Kidney epithelial cell (primary cell): ENCODE results near the gene PLXNB2. TPM values are rescaled to one million over a fixed set of nuclear protein-coding genes. Genes with fewer than 3 reads are reported as not detected.

Source experiments
- DNase-seq: peaks from one replicate; pipeline ENCODE4 v3.0.0-alpha.2; 2010; ENCODE audit warnings: low read depth
- H3K27me3 ChIP-seq: 2 replicates; pipeline ENCODE4 v1.6.0; 2011; ENCODE audit warnings: low read length; ENCODE audit not compliant: control insufficient read depth, insufficient read depth
- H3K36me3 ChIP-seq: 2 replicates; pipeline ENCODE4 v1.5.1; 2011; ENCODE audit warnings: low read length; ENCODE audit not compliant: control insufficient read depth, insufficient read depth
- H3K4me3 ChIP-seq: 2 replicates; pipeline ENCODE4 v1.5.1; 2011; ENCODE audit warnings: low read depth, mild to moderate bottlenecking, control low read depth, low read length
- CTCF ChIP-seq: IDR thresholded peaks from 2 replicates; pipeline ENCODE4 v1.5.1; 2011; ENCODE audit warnings: mild to moderate bottlenecking, moderate library complexity, low read length, control low read depth, inconsistent platforms; ENCODE audit not compliant: insufficient read depth, poor library complexity, severe bottlenecking
- total RNA-seq: library from RNA; depleted of rRNA; stranded (reverse); fragments of >200 nt; gene quantifications from 2 replicates; pipeline ENCODE4 v1.2.3, GENCODE V29; 2015

Gene PLXNB2
- total RNA-seq, 1 donor from 2014 or later: 251 TPM

- Histone ChIP-seq H3K36me3 (peaks cover 4% of the 10 kb centered on the region), H3K4me3 (no peak overlapping the region), H3K27me3 (no peaks in the 10 kb centered on the region)
- no peak for DNase-seq
- no peak for TF ChIP-seq CTCF
Observed at GRCh38 chr22:50246242-50247175, 60.9 kb downstream of the PLXNB2 start.

GRCh38 chr22:50245214-50246072 lies 62.0 kb downstream of the PLXNB2 start:
- Histone ChIP-seq H3K27me3 (no peaks in the 10 kb centered on the region), H3K4me3 (peak overlapping the region; percentile 71), H3K36me3 (peaks cover 4% of the 10 kb centered on the region)
- TF ChIP-seq CTCF: no peak
- DNase-seq: no peak

- peak; percentile 18 for TF ChIP-seq CTCF
- Histone ChIP-seq H3K36me3 (peaks cover 6% of the 10 kb centered on the region), H3K27me3 (no peaks in the 10 kb centered on the region), H3K4me3 (peak within 1 kb of the TSS; percentile 71)
- peak; percentile 64 for DNase-seq
Observed at GRCh38 chr22:50244420-50245213, 62.8 kb downstream of the PLXNB2 start, which contains the start of gene TUBGCP6. Gene TUBGCP6, minus strand, starts transcription at chr22:50245023. Its CDS starts 564 bp downstream, at chr22:50244459.

GRCh38 chr22:50243685-50244419 lies 63.6 kb downstream of the PLXNB2 start:
- Histone ChIP-seq H3K4me3 (peak overlapping the region; percentile 71), H3K36me3 (peaks cover 6% of the 10 kb centered on the region), H3K27me3 (no peaks in the 10 kb centered on the region)
- DNase-seq: no peak
- TF ChIP-seq CTCF: no peak

- H3K27me3 ChIP-seq: no peaks in the 10 kb centered on the region
- peaks cover 6% of the 10 kb centered on the region for H3K36me3 ChIP-seq
- no peak for DNase-seq
- peak overlapping the region; percentile 21 for H3K4me3 ChIP-seq
- TF ChIP-seq CTCF: no peak
Observed at GRCh38 chr22:50242406-50242949, 65.0 kb downstream of the PLXNB2 start.
